ENCODE measurements around the gene SGPP1.

DNA sequence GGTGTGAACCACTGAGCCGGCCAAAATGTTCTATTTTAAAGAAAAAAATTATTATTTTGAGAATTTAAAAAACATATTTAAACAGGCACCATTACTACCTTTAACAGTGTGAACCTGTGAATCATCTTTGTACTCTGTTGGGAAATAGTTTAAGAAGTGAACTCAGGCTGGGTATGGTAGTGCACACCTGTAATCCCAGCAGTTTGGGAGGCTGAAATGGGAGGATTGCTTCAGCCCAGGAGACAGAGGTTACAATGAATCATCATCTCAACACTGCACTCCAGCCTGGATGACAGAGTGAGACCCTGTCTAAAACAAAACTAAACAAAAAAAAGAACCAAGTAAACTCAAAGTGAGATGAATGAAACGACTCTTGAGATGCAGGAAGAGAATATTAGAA, 83.1 kb downstream of the SGPP1 start:
- TF ChIP-seq SUPT20H (IDR thresholded peaks at IDR 0.05; ENCODE audit: borderline replicate concordance, control insufficient read depth, low read depth, low read length): no peak
- no peak for TF ChIP-seq EGR1 (IDR thresholded peaks at IDR 0.05; ENCODE audit: borderline replicate concordance in 1 of 2, low read depth in 2 of 2, low read length in 2 of 2)
- TF ChIP-seq, protein P1, sequence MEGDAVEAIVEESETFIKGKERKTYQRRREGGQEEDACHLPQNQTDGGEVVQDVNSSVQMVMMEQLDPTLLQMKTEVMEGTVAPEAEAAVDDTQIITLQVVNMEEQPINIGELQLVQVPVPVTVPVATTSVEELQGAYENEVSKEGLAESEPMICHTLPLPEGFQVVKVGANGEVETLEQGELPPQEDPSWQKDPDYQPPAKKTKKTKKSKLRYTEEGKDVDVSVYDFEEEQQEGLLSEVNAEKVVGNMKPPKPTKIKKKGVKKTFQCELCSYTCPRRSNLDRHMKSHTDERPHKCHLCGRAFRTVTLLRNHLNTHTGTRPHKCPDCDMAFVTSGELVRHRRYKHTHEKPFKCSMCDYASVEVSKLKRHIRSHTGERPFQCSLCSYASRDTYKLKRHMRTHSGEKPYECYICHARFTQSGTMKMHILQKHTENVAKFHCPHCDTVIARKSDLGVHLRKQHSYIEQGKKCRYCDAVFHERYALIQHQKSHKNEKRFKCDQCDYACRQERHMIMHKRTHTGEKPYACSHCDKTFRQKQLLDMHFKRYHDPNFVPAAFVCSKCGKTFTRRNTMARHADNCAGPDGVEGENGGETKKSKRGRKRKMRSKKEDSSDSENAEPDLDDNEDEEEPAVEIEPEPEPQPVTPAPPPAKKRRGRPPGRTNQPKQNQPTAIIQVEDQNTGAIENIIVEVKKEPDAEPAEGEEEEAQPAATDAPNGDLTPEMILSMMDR (IDR thresholded peaks at IDR 0.05 in 2 of 3, conservative IDR thresholded peaks at IDR 0.05 in 1 of 3; ENCODE audit: control insufficient read depth in 2 of 3, extremely low read depth in 1 of 3, insufficient read depth in 1 of 3, low read depth in 3 of 3, low read length in 3 of 3): no peak
- TF ChIP-seq GATAD2B (conservative IDR thresholded peaks at IDR 0.05; ENCODE audit: low read depth): no peak
- TF ChIP-seq GABPA (IDR thresholded peaks at IDR 0.05; ENCODE audit: low read depth): no peak
- TF ChIP-seq CREB1 (IDR thresholded peaks at IDR 0.05; ENCODE audit: low read depth): no peak
- TF ChIP-seq POLR2AphosphoS5 (IDR thresholded peaks at IDR 0.05; ENCODE audit: low read length): no peak
- TF ChIP-seq, protein P2, sequence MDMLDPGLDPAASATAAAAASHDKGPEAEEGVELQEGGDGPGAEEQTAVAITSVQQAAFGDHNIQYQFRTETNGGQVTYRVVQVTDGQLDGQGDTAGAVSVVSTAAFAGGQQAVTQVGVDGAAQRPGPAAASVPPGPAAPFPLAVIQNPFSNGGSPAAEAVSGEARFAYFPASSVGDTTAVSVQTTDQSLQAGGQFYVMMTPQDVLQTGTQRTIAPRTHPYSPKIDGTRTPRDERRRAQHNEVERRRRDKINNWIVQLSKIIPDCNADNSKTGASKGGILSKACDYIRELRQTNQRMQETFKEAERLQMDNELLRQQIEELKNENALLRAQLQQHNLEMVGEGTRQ (IDR thresholded peaks at IDR 0.05; ENCODE audit: borderline replicate concordance, low read depth, low read length): no peak
- TF ChIP-seq STAT1 (conservative IDR thresholded peaks at IDR 0.05): no peak
- no peak for TF ChIP-seq TCF12 (IDR thresholded peaks at IDR 0.05; ENCODE audit: low read depth, low read length)
- no peak for TF ChIP-seq CBFB (IDR thresholded peaks at IDR 0.05; ENCODE audit: low read depth)
- TF ChIP-seq EP300 (IDR thresholded peaks at IDR 0.05; ENCODE audit: borderline replicate concordance in 1 of 2, control insufficient read depth in 1 of 2, low read depth in 2 of 2, low read length in 2 of 2): no peak
- TF ChIP-seq FOXK2 (IDR thresholded peaks at IDR 0.05): no peak
